Measurements from ENCODE around the gene UBE2L5. TPM values are rescaled to one million over a fixed set of nuclear protein-coding genes. Genes with fewer than 3 reads are reported as not detected.

The UBE2L5 gene
- total and polyA plus RNA-seq, 2 of the 13 experiments (the other 11 are each of a cell fraction or from before 2014, with no cell fraction given) = 0.13 TPM; not detected in 1

Other genes with a start within 250 kb of the UBE2L5 start
- 11.8 and 13.9 TPM in 2 replicates for gene KATNAL1, start 114.9 kb upstream of the UBE2L5 start, total RNA-seq (2016; rRNA removed; fragmentation: Illumina TruSeq; extraction: Trizol)
- gene KATNAL1, start 114.9 kb upstream of the UBE2L5 start, polyA plus RNA-seq (2011; rRNA removed) = 2.8 and 3.2 TPM in 2 replicates
- gene HMGB1, start 43.4 kb downstream of the UBE2L5 start, total RNA-seq (2016; rRNA removed; fragmentation: Illumina TruSeq; extraction: Trizol) = 584 and 878 TPM in 2 replicates
- 71.6 and 115 TPM in 2 replicates for gene HMGB1, start 43.4 kb downstream of the UBE2L5 start, polyA plus RNA-seq (2011; rRNA removed)
- gene USPL1, start 195.4 kb downstream of the UBE2L5 start, total RNA-seq (2016; rRNA removed; fragmentation: Illumina TruSeq; extraction: Trizol) = 13.7 and 18.3 TPM in 2 replicates
- 14.0 and 15.9 TPM in 2 replicates for gene USPL1, start 195.4 kb downstream of the UBE2L5 start, polyA plus RNA-seq (2011; rRNA removed)

Data from HepG2 (cell line).